Measurements from ENCODE around the gene FGF14.

FGF14 gene

GRCh38 chr13:101706651-101707050 is 695.2 kb downstream of the FGF14 start:
- no peak for DNase-seq

GRCh38 chr13:101703838-101704237 is 698.0 kb downstream of the FGF14 start:
- DNase-seq, result no peak

GRCh38 chr13:101703081-101703480 is 698.8 kb downstream of the FGF14 start:
- no peak for DNase-seq

GRCh38 chr13:101700598-101700997 is 701.2 kb downstream of the FGF14 start:
- no peak for DNase-seq

GRCh38 chr13:101698400-101698799 is 703.4 kb downstream of the FGF14 start:
- no peak for DNase-seq

- DNase-seq, result no peak
These were observed 704.1 kb downstream of the FGF14 start for GRCh38 chr13:101697745-101698144.

GRCh38 chr13:101695870-101696516 is 705.9 kb downstream of the FGF14 start:
- no peak for DNase-seq

- no peak for DNase-seq
These were observed 710.4 kb downstream of the FGF14 start for GRCh38 chr13:101691341-101691860.

- no peak for DNase-seq
These were observed 711.0 kb downstream of the FGF14 start for GRCh38 chr13:101690871-101691270.

GRCh38 chr13:101686003-101686402 is 715.8 kb downstream of the FGF14 start:
- no peak for DNase-seq

GRCh38 chr13:101681834-101682233 is 720.0 kb downstream of the FGF14 start:
- DNase-seq, result no peak

GRCh38 chr13:101673360-101674105 is 728.3 kb downstream of the FGF14 start:
- DNase-seq, result no peak

GRCh38 chr13:101661839-101662238 is 740.0 kb downstream of the FGF14 start:
- no peak for DNase-seq

Data from NCI-H526 treated with DMSO at 0.1 percent for 48 hours (cell line).